Chondrocyte (in vitro differentiated cells): ENCODE results near the gene QRICH2. TPM values are rescaled to one million over a fixed set of nuclear protein-coding genes. Genes with fewer than 3 reads are reported as not detected.
"Not testable (repeated sequence)": the region's sequence is repeated elsewhere in the genome, so short reads cannot be mapped to it uniquely, and the experiment has no call there.

Experiments used
- DNase-seq: peaks from one replicate; pipeline ENCODE4 v3.0.0; 2021; ENCODE audit warnings: mixed read lengths, low spot score
- H3K27ac Mint-ChIP-seq: one replicate; pipeline ENCODE4 v1.8.0; 2021; ENCODE audit warnings: mild to moderate bottlenecking, moderate library complexity, mixed read lengths; ENCODE audit not compliant: unreplicated experiment
- H3K27me3 Mint-ChIP-seq: 2 replicates; pipeline ENCODE4 v1.8.0; 2021; ENCODE audit warnings: low read depth, mixed read lengths
- H3K36me3 Mint-ChIP-seq: 2 replicates; pipeline ENCODE4 v1.8.0; 2021; ENCODE audit warnings: low read depth, mixed read lengths
- H3K4me1 Mint-ChIP-seq: 2 replicates; pipeline ENCODE4 v1.8.0; 2021; ENCODE audit warnings: low read depth, mild to moderate bottlenecking, mixed read lengths
- H3K4me3 Mint-ChIP-seq: one replicate; pipeline ENCODE4 v1.8.0; 2021; ENCODE audit warnings: mild to moderate bottlenecking, moderate library complexity, mixed read lengths; ENCODE audit not compliant: unreplicated experiment
- H3K9me3 Mint-ChIP-seq: 2 replicates; pipeline ENCODE4 v1.8.0; 2021; ENCODE audit warnings: low read depth, mixed read lengths
- CTCF ChIP-seq: fragments of 200-600 bp; sonication (generic); IDR thresholded peaks from 2 replicates; pipeline ENCODE4 v1.5.0; 2021; ENCODE audit warnings: antibody characterized with exemption, mild to moderate bottlenecking, moderate library complexity
- total RNA-seq: library from RNA; stranded (reverse); gene quantifications from 3 replicates; pipeline ENCODE4 v1.2.1, GENCODE V29; 2021

The QRICH2 gene
- total RNA-seq, 1 donor from 2014 or later = 5.2 TPM

GRCh38 chr17:76235883-76236282 lies 72.2 kb downstream of the QRICH2 start:
- H3K27ac Mint-ChIP-seq = no peak overlapping the region
- H3K4me3 Mint-ChIP-seq = no peak overlapping the region
- H3K9me3 Mint-ChIP-seq = no peaks in the 10 kb centered on the region
- no peaks in the 10 kb centered on the region for H3K36me3 Mint-ChIP-seq
- DNase-seq = no peak
- no peak for TF ChIP-seq CTCF
- H3K4me1 Mint-ChIP-seq = peaks cover 6% of the 10 kb centered on the region
- H3K27me3 Mint-ChIP-seq = no peaks in the 10 kb centered on the region

- Mint-ChIP-seq H3K36me3 (no peaks in the 10 kb centered on the region), H3K4me3 (no peak overlapping the region), H3K27me3 (peaks cover 4% of the 10 kb centered on the region), H3K27ac (no peak overlapping the region), H3K9me3 (no peaks in the 10 kb centered on the region), H3K4me1 (peaks cover 4% of the 10 kb centered on the region)
- no peak for DNase-seq
- TF ChIP-seq CTCF = no peak
Observed at GRCh38 chr17:76234354-76234679, 73.8 kb downstream of the QRICH2 start.

- Mint-ChIP-seq H3K4me1 (peaks cover 4% of the 10 kb centered on the region), H3K27ac (no peak overlapping the region)
- no peak for TF ChIP-seq CTCF
Observed at GRCh38 chr17:76233588-76234353, 74.3 kb downstream of the QRICH2 start.

GRCh38 chr17:76232342-76232741 lies 75.7 kb downstream of the QRICH2 start:
- Mint-ChIP-seq H3K4me1 (peaks cover 4% of the 10 kb centered on the region), H3K4me3 (no peak overlapping the region), H3K36me3 (peaks cover 4% of the 10 kb centered on the region), H3K27ac (no peak overlapping the region), H3K9me3 (no peaks in the 10 kb centered on the region), H3K27me3 (peaks cover 12% of the 10 kb centered on the region)
- no peak for TF ChIP-seq CTCF
- no peak for DNase-seq

More at GRCh38 chr17:76233588-76234353, 74.3 kb downstream of the QRICH2 start:
- H3K27me3 Mint-ChIP-seq = peaks cover 7% of the 10 kb centered on the region
- H3K4me3 Mint-ChIP-seq = no peak overlapping the region
- no peak for DNase-seq
- H3K9me3 Mint-ChIP-seq = no peaks in the 10 kb centered on the region
- H3K36me3 Mint-ChIP-seq = no peaks in the 10 kb centered on the region

GRCh38 chr17:76226749-76227148 lies 81.3 kb downstream of the QRICH2 start:
- not testable (repeated sequence) for H3K9me3 Mint-ChIP-seq, H3K4me1 Mint-ChIP-seq, DNase-seq, H3K27ac Mint-ChIP-seq, H3K4me3 Mint-ChIP-seq, H3K36me3 Mint-ChIP-seq
- peaks cover 12% of the 10 kb centered on the region for H3K27me3 Mint-ChIP-seq

- not testable (repeated sequence) for H3K27ac Mint-ChIP-seq, H3K4me1 Mint-ChIP-seq, DNase-seq, H3K9me3 Mint-ChIP-seq, H3K4me3 Mint-ChIP-seq, H3K36me3 Mint-ChIP-seq
- H3K27me3 Mint-ChIP-seq = peaks cover 12% of the 10 kb centered on the region
Observed at GRCh38 chr17:76225373-76226086, 82.5 kb downstream of the QRICH2 start.

Other genes starting within 250 kb of the QRICH2 start
- 62.1 to 77.6 TPM (median 63.0 TPM) in 3 replicates for gene SRP68, start 235.8 kb downstream of the QRICH2 start, total RNA-seq
- gene GALR2, start 233.5 kb downstream of the QRICH2 start, total RNA-seq = not detected in 3 replicates
- gene ZACN, start 229.1 kb downstream of the QRICH2 start, total RNA-seq = not detected in 3 replicates
- 129 to 180 TPM (median 131 TPM) in 3 replicates for gene EXOC7, start 204.5 kb downstream of the QRICH2 start, total RNA-seq
- gene FOXJ1, start 167.0 kb downstream of the QRICH2 start, total RNA-seq = 0.12 TPM in 1 of 3 replicates, not detected in the others
- 1.1 to 1.5 TPM (median 1.4 TPM) in 3 replicates for gene RNF157, start 67.8 kb downstream of the QRICH2 start, total RNA-seq
- gene UBALD2, start 42.9 kb downstream of the QRICH2 start, total RNA-seq = 6.7 to 14.1 TPM (median 13.2 TPM) in 3 replicates
- gene PRPSAP1, start 45.6 kb upstream of the QRICH2 start, total RNA-seq = 41.4 to 59.0 TPM (median 55.3 TPM) in 3 replicates
- 5.8 to 12.8 TPM (median 12.7 TPM) in 3 replicates for gene SPHK1, start 76.3 kb upstream of the QRICH2 start, total RNA-seq
- 20.0 to 22.1 TPM (median 22.0 TPM) in 3 replicates for gene UBE2O, start 144.9 kb upstream of the QRICH2 start, total RNA-seq
- gene AANAT, start 159.3 kb upstream of the QRICH2 start, total RNA-seq = not detected in 3 replicates
- 4.7 to 5.4 TPM (median 4.9 TPM) in 3 replicates for gene RHBDF2, start 193.1 kb upstream of the QRICH2 start, total RNA-seq
- 0.48 to 5.4 TPM (median 4.6 TPM) in 3 replicates for gene CYGB, start 229.4 kb upstream of the QRICH2 start, total RNA-seq
- gene PRCD, start 231.8 kb upstream of the QRICH2 start, total RNA-seq = 0.55 to 1.0 TPM (median 0.92 TPM) in 3 replicates